ENCODE data around the gene EGR4. TPM values are rescaled to one million over a fixed set of nuclear protein-coding genes. Genes with fewer than 3 reads are reported as not detected.

The EGR4 gene
- total and polyA plus RNA-seq, 2 donors from 2014 or later, result not detected

DNA sequence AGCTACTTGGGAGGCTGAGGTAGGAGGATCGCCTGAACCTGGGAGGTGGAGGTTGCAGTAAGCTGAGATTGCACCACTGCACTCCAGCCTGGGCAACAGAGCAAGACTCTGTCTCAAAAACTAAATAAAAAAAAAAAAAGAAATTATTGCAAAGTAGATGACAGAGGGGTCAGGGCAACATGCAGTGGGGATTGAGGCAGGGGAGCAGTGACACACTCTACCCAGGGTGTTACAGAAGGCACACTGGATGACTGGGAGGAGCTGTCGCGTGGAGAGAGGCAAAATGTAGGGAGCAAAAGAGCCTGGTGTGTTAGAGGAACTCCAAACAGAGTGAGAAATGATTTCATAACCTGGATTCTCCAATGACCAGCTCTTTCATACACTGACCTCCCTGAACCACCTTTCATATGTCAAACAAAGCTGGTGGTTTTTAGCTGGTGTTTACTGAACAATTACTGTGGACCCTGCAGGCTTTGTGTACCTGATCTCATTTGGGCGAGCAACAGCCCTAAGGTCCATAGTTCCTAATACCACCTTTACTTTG is 31.2 kb downstream of the EGR4 start:
- Histone ChIP-seq H3K4me3 (ENCODE audit: low read length in 3 of 3) (no peak overlapping the region), H3K9ac (ENCODE audit: low read length in 3 of 3) (no peak overlapping the region), H3K27ac (ENCODE audit: low read depth in 2 of 2, low read length in 2 of 2) (no peak overlapping the region), H3K4me1 (ENCODE audit: control insufficient read depth in 2 of 3, insufficient read depth in 2 of 3, low read depth in 1 of 3, low read length in 3 of 3) (no peaks in the 10 kb centered on the region), H3K9me3 (ENCODE audit: control insufficient read depth in 2 of 3, insufficient read depth in 1 of 3, low read length in 3 of 3) (no peaks in the 10 kb centered on the region), H3K27me3 (ENCODE audit: control insufficient read depth, insufficient read depth, low read length) (peaks cover 2% of the 10 kb centered on the region), H3K36me3 (ENCODE audit: control insufficient read depth in 2 of 3, insufficient read depth in 3 of 3, low read length in 3 of 3) (no peaks in the 10 kb centered on the region)
- FAIRE-seq (no peak), DNase-seq (no peak)
- TF ChIP-seq, protein P1, sequence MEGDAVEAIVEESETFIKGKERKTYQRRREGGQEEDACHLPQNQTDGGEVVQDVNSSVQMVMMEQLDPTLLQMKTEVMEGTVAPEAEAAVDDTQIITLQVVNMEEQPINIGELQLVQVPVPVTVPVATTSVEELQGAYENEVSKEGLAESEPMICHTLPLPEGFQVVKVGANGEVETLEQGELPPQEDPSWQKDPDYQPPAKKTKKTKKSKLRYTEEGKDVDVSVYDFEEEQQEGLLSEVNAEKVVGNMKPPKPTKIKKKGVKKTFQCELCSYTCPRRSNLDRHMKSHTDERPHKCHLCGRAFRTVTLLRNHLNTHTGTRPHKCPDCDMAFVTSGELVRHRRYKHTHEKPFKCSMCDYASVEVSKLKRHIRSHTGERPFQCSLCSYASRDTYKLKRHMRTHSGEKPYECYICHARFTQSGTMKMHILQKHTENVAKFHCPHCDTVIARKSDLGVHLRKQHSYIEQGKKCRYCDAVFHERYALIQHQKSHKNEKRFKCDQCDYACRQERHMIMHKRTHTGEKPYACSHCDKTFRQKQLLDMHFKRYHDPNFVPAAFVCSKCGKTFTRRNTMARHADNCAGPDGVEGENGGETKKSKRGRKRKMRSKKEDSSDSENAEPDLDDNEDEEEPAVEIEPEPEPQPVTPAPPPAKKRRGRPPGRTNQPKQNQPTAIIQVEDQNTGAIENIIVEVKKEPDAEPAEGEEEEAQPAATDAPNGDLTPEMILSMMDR (IDR thresholded peaks at IDR 0.05; ENCODE audit: borderline replicate concordance, extremely low read depth, insufficient read depth), result no peak
- intact Hi-C loops (cut with DNase I), result no loop called here

GRCh38 chr2:73260338-73260984 is 32.9 kb downstream of the EGR4 start:
- no peak overlapping the region for H3K9ac ChIP-seq (ENCODE audit: low read length in 3 of 3)
- H3K4me3 ChIP-seq (ENCODE audit: low read length in 3 of 3), result no peak overlapping the region
- no peaks in the 10 kb centered on the region for H3K36me3 ChIP-seq (ENCODE audit: control insufficient read depth in 2 of 3, insufficient read depth in 3 of 3, low read length in 3 of 3)
- FAIRE-seq (no peak), DNase-seq (peak in 4 of 5 donors; percentile 48 to 63 (median 58))
- no peaks in the 10 kb centered on the region for H3K4me1 ChIP-seq (ENCODE audit: control insufficient read depth in 2 of 3, insufficient read depth in 2 of 3, low read depth in 1 of 3, low read length in 3 of 3)
- H3K27ac ChIP-seq (ENCODE audit: low read depth in 2 of 2, low read length in 2 of 2), result no peak overlapping the region
- intact Hi-C loops (cut with DNase I), result no loop called here
- TF ChIP-seq, protein P1 (IDR thresholded peaks at IDR 0.05; ENCODE audit: borderline replicate concordance, extremely low read depth, insufficient read depth), result peak; percentile 37
- H3K9me3 ChIP-seq (ENCODE audit: control insufficient read depth in 2 of 3, insufficient read depth in 1 of 3, low read length in 3 of 3), result no peaks in the 10 kb centered on the region
- H3K27me3 ChIP-seq (ENCODE audit: control insufficient read depth, insufficient read depth, low read length), result no peaks in the 10 kb centered on the region

DNA sequence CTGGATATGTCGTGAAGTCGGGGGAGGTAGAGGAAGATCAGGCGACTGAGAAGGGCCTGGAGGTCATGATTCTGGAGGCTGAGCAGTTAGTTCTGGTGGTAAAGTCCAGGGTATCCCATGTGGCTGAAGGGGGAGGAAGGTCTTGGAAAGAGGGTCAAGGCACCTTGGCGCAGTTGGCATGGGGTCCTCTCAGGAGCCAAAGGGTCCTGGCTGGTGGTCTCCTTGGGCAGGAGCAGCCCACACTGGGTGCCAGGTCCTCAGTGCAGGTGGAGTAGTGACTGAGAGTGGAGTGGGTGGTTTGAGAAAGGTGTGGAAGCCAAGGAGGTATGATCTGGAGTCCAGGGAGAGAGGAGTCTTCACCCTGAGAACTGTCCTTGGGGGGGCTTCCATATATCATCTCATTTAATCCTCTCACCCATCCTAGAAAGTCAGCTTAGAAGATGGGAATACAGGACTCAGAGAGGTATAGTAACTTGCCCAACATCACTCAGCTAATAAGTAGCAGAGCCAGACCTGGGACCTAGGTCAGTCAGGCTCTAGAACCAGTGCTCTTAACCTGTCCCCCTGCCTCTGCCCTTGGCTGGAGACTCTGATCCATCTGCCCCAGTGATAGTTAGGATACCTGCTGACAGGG is 33.5 kb downstream of the EGR4 start:
- no peaks in the 10 kb centered on the region for H3K4me1 ChIP-seq (ENCODE audit: control insufficient read depth in 2 of 3, insufficient read depth in 2 of 3, low read depth in 1 of 3, low read length in 3 of 3)
- H3K36me3 ChIP-seq (ENCODE audit: control insufficient read depth in 2 of 3, insufficient read depth in 3 of 3, low read length in 3 of 3), result peaks cover 0 to 2% (median 0%) of the 10 kb centered on the region in 3 donors
- intact Hi-C loops (cut with DNase I), result no loop called here
- H3K4me3 ChIP-seq (ENCODE audit: low read length in 3 of 3), result no peak overlapping the region
- H3K27me3 ChIP-seq (ENCODE audit: control insufficient read depth, insufficient read depth, low read length), result no peaks in the 10 kb centered on the region
- no peak for DNase-seq
- no peak overlapping the region for H3K27ac ChIP-seq (ENCODE audit: low read depth in 2 of 2, low read length in 2 of 2)
- no peak overlapping the region for H3K9ac ChIP-seq (ENCODE audit: low read length in 3 of 3)
- TF ChIP-seq, protein P1 (IDR thresholded peaks at IDR 0.05; ENCODE audit: borderline replicate concordance, extremely low read depth, insufficient read depth), result no peak
- no peaks in the 10 kb centered on the region for H3K9me3 ChIP-seq (ENCODE audit: control insufficient read depth in 2 of 3, insufficient read depth in 1 of 3, low read length in 3 of 3)
- no peak for FAIRE-seq
